ENCODE results near the gene SIX5. TPM values are rescaled to one million over a fixed set of nuclear protein-coding genes. Genes with fewer than 3 reads are reported as not detected.

The SIX5 gene
- total and polyA plus RNA-seq, 2 experiments from 2014 or later, result 15.6 to 17.0 TPM

GRCh38 chr19:45739498-45740439, 29.3 kb downstream of the SIX5 start:
- DNase-seq (ENCODE audit: low spot score), result no peak
- H3K4me2 ChIP-seq, result no peak overlapping the region
- H3K9me2 ChIP-seq (replicated peaks; ENCODE audit: insufficient read depth), result no peaks in the 10 kb centered on the region
- H3K27ac ChIP-seq, result no peak overlapping the region
- H3K27me3 ChIP-seq, result no peaks in the 10 kb centered on the region
- H3K4me1 ChIP-seq (ENCODE audit: insufficient read depth), result no peaks in the 10 kb centered on the region
- no peak for TF ChIP-seq EZH2phosphoT487 (IDR thresholded peaks at IDR 0.05; ENCODE audit: low read depth, severe bottlenecking, unreplicated experiment)
- no peak for TF ChIP-seq EZH2 (IDR thresholded peaks at IDR 0.05; ENCODE audit: borderline replicate concordance)
- TF ChIP-seq CTCF (IDR thresholded peaks at IDR 0.05; ENCODE audit: poor library complexity), result no peak
- H4K20me1 ChIP-seq (ENCODE audit: insufficient read depth, poor library complexity, severe bottlenecking), result no peaks in the 10 kb centered on the region
- no peaks in the 10 kb centered on the region for H3K79me2 ChIP-seq
- 87% methylated on average over 10 of the region's 10 CpGs for whole genome bisulfite sequencing (ENCODE audit: low lambda C conversion rate, missing lambda C conversion rate)
- H3K4me3 ChIP-seq, result no peak overlapping the region
- H3K9me3 ChIP-seq (ENCODE audit: low read depth), result no peaks in the 10 kb centered on the region
- H3K36me3 ChIP-seq (replicated peaks; ENCODE audit: insufficient read depth, low read depth), result no peaks in the 10 kb centered on the region
- no peak overlapping the region for H2AFZ ChIP-seq

GRCh38 chr19:45733160-45733810, 35.8 kb downstream of the SIX5 start, which contains the start of gene MEIOSIN:
Gene MEIOSIN (plus strand): TSS chr19:45733439. CDS start chr19:45735377, 1,938 bp downstream.
- Histone ChIP-seq H3K4me3 (no peak within 1 kb of the TSS), H3K27ac (no peak within 1 kb of the TSS), H4K20me1 (ENCODE audit: insufficient read depth, poor library complexity, severe bottlenecking) (no peaks in the 10 kb centered on the region), H3K9me3 (ENCODE audit: low read depth) (no peaks in the 10 kb centered on the region), H3K79me2 (peaks cover 23% of the 10 kb centered on the region), H3K27me3 (no peaks in the 10 kb centered on the region), H3K9me2 (replicated peaks; ENCODE audit: insufficient read depth) (no peaks in the 10 kb centered on the region), H2AFZ (no peak within 1 kb of the TSS), H3K36me3 (replicated peaks; ENCODE audit: insufficient read depth, low read depth) (no peaks in the 10 kb centered on the region), H3K4me2 (no peak within 1 kb of the TSS), H3K4me1 (ENCODE audit: insufficient read depth) (peaks cover 9% of the 10 kb centered on the region)
- DNase-seq (ENCODE audit: low spot score), result no peak
- WGBS (ENCODE audit: low lambda C conversion rate, missing lambda C conversion rate), result 98% methylated on average over 53 of the region's 59 CpGs
- TF ChIP-seq EZH2 (IDR thresholded peaks at IDR 0.05; ENCODE audit: borderline replicate concordance) (no peak), CTCF (IDR thresholded peaks at IDR 0.05; ENCODE audit: poor library complexity) (no peak), EZH2phosphoT487 (IDR thresholded peaks at IDR 0.05; ENCODE audit: low read depth, severe bottlenecking, unreplicated experiment) (no peak)

- no peaks in the 10 kb centered on the region for H3K27me3 ChIP-seq
- H2AFZ ChIP-seq, result peak within 1 kb of the TSS; percentile 49
- peak; percentile 98 for DNase-seq (ENCODE audit: low spot score)
- H3K9me2 ChIP-seq (replicated peaks; ENCODE audit: insufficient read depth), result no peaks in the 10 kb centered on the region
- TF ChIP-seq EZH2phosphoT487 (IDR thresholded peaks at IDR 0.05; ENCODE audit: low read depth, severe bottlenecking, unreplicated experiment) (no peak), CTCF (IDR thresholded peaks at IDR 0.05; ENCODE audit: poor library complexity) (peak; percentile 12), EZH2 (IDR thresholded peaks at IDR 0.05; ENCODE audit: borderline replicate concordance) (no peak)
- peak within 1 kb of the TSS; percentile 70 for H3K4me3 ChIP-seq
- H3K79me2 ChIP-seq, result peaks cover 50% of the 10 kb centered on the region
- H4K20me1 ChIP-seq (ENCODE audit: insufficient read depth, poor library complexity, severe bottlenecking), result no peaks in the 10 kb centered on the region
- H3K9me3 ChIP-seq (ENCODE audit: low read depth), result no peaks in the 10 kb centered on the region
- no peaks in the 10 kb centered on the region for H3K36me3 ChIP-seq (replicated peaks; ENCODE audit: insufficient read depth, low read depth)
- peak within 1 kb of the TSS; percentile 61 for H3K27ac ChIP-seq
- 2% methylated on average over 37 of the region's 48 CpGs for WGBS (ENCODE audit: low lambda C conversion rate, missing lambda C conversion rate)
- peak within 1 kb of the TSS; percentile 91 for H3K4me2 ChIP-seq
- peaks cover 9% of the 10 kb centered on the region for H3K4me1 ChIP-seq (ENCODE audit: insufficient read depth)
Measured at GRCh38 chr19:45730368-45731288, 38.4 kb downstream of the SIX5 start, which contains the start of gene FBXO46. Gene FBXO46 (minus strand): TSS chr19:45730896. CDS start chr19:45713495, 17,401 bp downstream.

All from hepatocyte (in vitro differentiated cells).